ENCODE results near the gene PRKCB. TPM values are rescaled to one million over a fixed set of nuclear protein-coding genes. Genes with fewer than 3 reads are reported as not detected.

PRKCB gene
- total RNA-seq, 2 experiments from 2014 or later: 57.5 to 83.8 TPM

- ChIA-PET CTCF (interaction anchor here (1.1 to 2.7 kb wide), 3 partner anchors 11 to 43 kb away, joined by 4 to 12 read pairs (median 8); no protein-coding TSS in a partner anchor), POLR2A (interaction anchor here (0.6 kb wide), 1 partner anchor 16 kb away, joined by 3 read pairs; no protein-coding TSS in a partner anchor)
- intact Hi-C loops (cut with DNase I, micrococcal nuclease): no loop called here
- no peak overlapping the region for H3K4me3 Mint-ChIP-seq
- DNase-seq: no peak
- H3K27ac Mint-ChIP-seq: no peak overlapping the region
- H3K36me3 Mint-ChIP-seq (ENCODE audit: low read depth): peaks cover 25% of the 10 kb centered on the region
- no peaks in the 10 kb centered on the region for H3K27me3 Mint-ChIP-seq
- no peaks in the 10 kb centered on the region for H3K9me3 Mint-ChIP-seq (ENCODE audit: low read depth)
- peaks cover 56% of the 10 kb centered on the region for H3K4me1 Mint-ChIP-seq
- no peak for ATAC-seq
These were observed 131.0 kb downstream of the PRKCB start for GRCh38 chr16:23966597-23967394.

- Mint-ChIP-seq H3K4me1 (peaks cover 56% of the 10 kb centered on the region), H3K27me3 (no peaks in the 10 kb centered on the region), H3K27ac (no peak overlapping the region), H3K4me3 (no peak overlapping the region), H3K9me3 (ENCODE audit: low read depth) (no peaks in the 10 kb centered on the region), H3K36me3 (ENCODE audit: low read depth) (peaks cover 17% of the 10 kb centered on the region)
- ATAC-seq: no peak
- no peak for DNase-seq
- ChIA-PET CTCF (interaction anchor here (2.7 kb wide), 1 partner anchor 42 kb away, joined by 12 read pairs; no protein-coding TSS in a partner anchor), POLR2A (no interaction called here)
- intact Hi-C loops (cut with DNase I, micrococcal nuclease): no loop called here
These were observed 132.0 kb downstream of the PRKCB start for GRCh38 chr16:23967775-23968174.

- Mint-ChIP-seq H3K9me3 (ENCODE audit: low read depth) (no peaks in the 10 kb centered on the region), H3K27me3 (no peaks in the 10 kb centered on the region), H3K4me3 (no peak overlapping the region), H3K36me3 (ENCODE audit: low read depth) (peaks cover 13% of the 10 kb centered on the region), H3K4me1 (peaks cover 54% of the 10 kb centered on the region), H3K27ac (no peak overlapping the region)
- CTCF ChIA-PET: interaction anchor here (0.6 to 1.4 kb wide), 2 partner anchors 71 to 234 kb away, joined by 3 read pairs; no protein-coding TSS in a partner anchor
- no peak for DNase-seq
- ATAC-seq: no peak
- POLR2A ChIA-PET: no interaction called here
- intact Hi-C loops (cut with DNase I, micrococcal nuclease): no loop called here
These were observed 132.4 kb downstream of the PRKCB start for GRCh38 chr16:23968176-23968575.

- Mint-ChIP-seq H3K27ac (no peak overlapping the region), H3K4me3 (no peak overlapping the region), H3K36me3 (ENCODE audit: low read depth) (peaks cover 12% of the 10 kb centered on the region), H3K9me3 (ENCODE audit: low read depth) (no peaks in the 10 kb centered on the region), H3K4me1 (peaks cover 58% of the 10 kb centered on the region), H3K27me3 (no peaks in the 10 kb centered on the region)
- ChIA-PET POLR2A (no interaction called here), CTCF (interaction anchor here (0.6 to 1.4 kb wide), 5 partner anchors 45 to 1287 kb away, joined by 3 to 4 read pairs (median 3); partner anchors contain the start of gene NDUFAB1)
- intact Hi-C loops (cut with DNase I, micrococcal nuclease): no loop called here
- DNase-seq (no peak), ATAC-seq (no peak)
These were observed 133.9 kb downstream of the PRKCB start for GRCh38 chr16:23969468-23970297.

- Mint-ChIP-seq H3K36me3 (ENCODE audit: low read depth) (peaks cover 5% of the 10 kb centered on the region), H3K9me3 (ENCODE audit: low read depth) (no peaks in the 10 kb centered on the region), H3K4me3 (no peak overlapping the region), H3K27ac (no peak overlapping the region), H3K4me1 (peaks cover 54% of the 10 kb centered on the region), H3K27me3 (no peaks in the 10 kb centered on the region)
- intact Hi-C loops (cut with DNase I, micrococcal nuclease): no loop called here
- DNase-seq: no peak
- ChIA-PET CTCF (no interaction called here), POLR2A (no interaction called here)
- ATAC-seq: no peak
These were observed 138.4 kb downstream of the PRKCB start for GRCh38 chr16:23974223-23974622.

GRCh38 chr16:23975293-23975692 lies 139.5 kb downstream of the PRKCB start:
- Mint-ChIP-seq H3K9me3 (ENCODE audit: low read depth) (no peaks in the 10 kb centered on the region), H3K36me3 (ENCODE audit: low read depth) (peaks cover 5% of the 10 kb centered on the region), H3K4me1 (peaks cover 55% of the 10 kb centered on the region), H3K27me3 (no peaks in the 10 kb centered on the region), H3K4me3 (no peak overlapping the region), H3K27ac (no peak overlapping the region)
- ChIA-PET POLR2A (no interaction called here), CTCF (interaction anchor here (0.6 kb wide), 1 partner anchor 379 kb away, joined by 3 read pairs; the partner anchor contains the start of gene NDUFAB1)
- ATAC-seq (peak; percentile 34), DNase-seq (peak; percentile 17)
- intact Hi-C loops (cut with DNase I, micrococcal nuclease): no loop called here

- intact Hi-C loops (cut with DNase I, micrococcal nuclease): no loop called here
- peaks cover 55% of the 10 kb centered on the region for H3K4me1 Mint-ChIP-seq
- H3K9me3 Mint-ChIP-seq (ENCODE audit: low read depth): no peaks in the 10 kb centered on the region
- ChIA-PET POLR2A (no interaction called here), CTCF (no interaction called here)
- no peak overlapping the region for H3K27ac Mint-ChIP-seq
- no peak overlapping the region for H3K4me3 Mint-ChIP-seq
- H3K36me3 Mint-ChIP-seq (ENCODE audit: low read depth): peaks cover 5% of the 10 kb centered on the region
- DNase-seq (no peak), ATAC-seq (no peak)
- H3K27me3 Mint-ChIP-seq: no peaks in the 10 kb centered on the region
These were observed 140.3 kb downstream of the PRKCB start for GRCh38 chr16:23976091-23976490.

GRCh38 chr16:23976524-23976923 lies 140.7 kb downstream of the PRKCB start:
- intact Hi-C loops (cut with DNase I, micrococcal nuclease): no loop called here
- no peak overlapping the region for H3K4me3 Mint-ChIP-seq
- peak; percentile 58 for ATAC-seq
- ChIA-PET CTCF (no interaction called here), POLR2A (no interaction called here)
- no peak overlapping the region for H3K27ac Mint-ChIP-seq
- no peaks in the 10 kb centered on the region for H3K27me3 Mint-ChIP-seq
- H3K9me3 Mint-ChIP-seq (ENCODE audit: low read depth): no peaks in the 10 kb centered on the region
- peaks cover 51% of the 10 kb centered on the region for H3K4me1 Mint-ChIP-seq
- peak; percentile 45 for DNase-seq
- peaks cover 5% of the 10 kb centered on the region for H3K36me3 Mint-ChIP-seq (ENCODE audit: low read depth)

- ATAC-seq (no peak), DNase-seq (no peak)
- intact Hi-C loops (cut with DNase I, micrococcal nuclease): no loop called here
- peaks cover 3% of the 10 kb centered on the region for H3K36me3 Mint-ChIP-seq (ENCODE audit: low read depth)
- H3K27me3 Mint-ChIP-seq: no peaks in the 10 kb centered on the region
- no peaks in the 10 kb centered on the region for H3K9me3 Mint-ChIP-seq (ENCODE audit: low read depth)
- H3K27ac Mint-ChIP-seq: no peak overlapping the region
- no peak overlapping the region for H3K4me3 Mint-ChIP-seq
- POLR2A ChIA-PET: no interaction called here
- CTCF ChIA-PET: no interaction called here
- peaks cover 30% of the 10 kb centered on the region for H3K4me1 Mint-ChIP-seq
These were observed 143.7 kb downstream of the PRKCB start for GRCh38 chr16:23979441-23979840.

GRCh38 chr16:23979982-23980381 lies 144.2 kb downstream of the PRKCB start:
- no peaks in the 10 kb centered on the region for H3K27me3 Mint-ChIP-seq
- no peaks in the 10 kb centered on the region for H3K9me3 Mint-ChIP-seq (ENCODE audit: low read depth)
- ATAC-seq (peak; percentile 55), DNase-seq (no peak)
- POLR2A ChIA-PET: no interaction called here
- H3K36me3 Mint-ChIP-seq (ENCODE audit: low read depth): peaks cover 6% of the 10 kb centered on the region
- H3K4me1 Mint-ChIP-seq: peaks cover 25% of the 10 kb centered on the region
- H3K4me3 Mint-ChIP-seq: no peak overlapping the region
- no peak overlapping the region for H3K27ac Mint-ChIP-seq
- intact Hi-C loops (cut with DNase I, micrococcal nuclease): no loop called here
- CTCF ChIA-PET: no interaction called here

- ChIA-PET POLR2A (no interaction called here), CTCF (no interaction called here)
- intact Hi-C loops (cut with DNase I, micrococcal nuclease): loop anchor here in 1 of 2 experiments (2.0 kb wide), 1 partner anchor 17 kb away; no protein-coding TSS in a partner anchor
- no peak for ATAC-seq
- Mint-ChIP-seq H3K36me3 (ENCODE audit: low read depth) (peaks cover 6% of the 10 kb centered on the region), H3K4me1 (peaks cover 12% of the 10 kb centered on the region), H3K27me3 (no peaks in the 10 kb centered on the region), H3K9me3 (ENCODE audit: low read depth) (no peaks in the 10 kb centered on the region), H3K4me3 (no peak overlapping the region), H3K27ac (no peak overlapping the region)
- DNase-seq: no peak
These were observed 145.9 kb downstream of the PRKCB start for GRCh38 chr16:23981429-23982399.
